Panc1 (cell line): Measurements from ENCODE around the gene PKIB. TPM values are rescaled to one million over a fixed set of nuclear protein-coding genes. Genes with fewer than 3 reads are reported as not detected.

Experiments
- ATAC-seq: fragments of 200-7000 bp; cut with Tn5 transposase; 2 replicates; pipeline ENCODE4 v1.9.1; 2020; ENCODE audit warnings: mild to moderate bottlenecking, moderate library complexity
- BruUV-seq: library from RNA; stranded (reverse); fragments of 400-500 nt; replicated peaks from 2 replicates; lab custom pipeline; 2021; lab: Mats Ljungman, UMichigan
- CTCF ChIA-PET: fragments of 300-600 bp; sonication (Branson Sonifier 250); formaldehyde crosslinking; loops from one replicate; lab custom pipeline; 2022; ENCODE audit warnings: antibody characterized with exemption; lab: Charles Lee
- POLR2A ChIA-PET: fragments of 300-600 bp; sonication (Branson Sonifier 250); formaldehyde crosslinking; loops from one replicate; lab custom pipeline; 2022; ENCODE audit warnings: antibody characterized with exemption; lab: Charles Lee
- DNase-seq: peaks from one replicate; pipeline ENCODE4 v3.0.0-alpha.2; 2010; ENCODE audit warnings: low read depth, low spot score
- H3K27ac ChIP-seq: 2 replicates; pipeline ENCODE4 v1.5.1; 2011; ENCODE audit warnings: mild to moderate bottlenecking, low read length, inconsistent platforms
- H3K27me3 ChIP-seq: fragments of 200-500 bp; sonication (Bioruptor generic); 2 replicates; pipeline ENCODE4 v1.6.0; 2014; ENCODE audit warnings: low read length, inconsistent platforms; ENCODE audit not compliant: control insufficient read depth, insufficient read depth
- H3K36me3 ChIP-seq: fragments of 200-500 bp; sonication (Bioruptor generic); 2 replicates; pipeline ENCODE4 v1.5.1; 2014; ENCODE audit warnings: inconsistent platforms, mild to moderate bottlenecking, low read length, moderate library complexity; ENCODE audit not compliant: control insufficient read depth, insufficient read depth
- H3K4me1 ChIP-seq: 2 replicates; pipeline ENCODE4 v1.5.1; 2011; ENCODE audit warnings: inconsistent platforms, mild to moderate bottlenecking, low read length, moderate library complexity; ENCODE audit not compliant: control insufficient read depth, insufficient read depth
- H3K4me3 ChIP-seq, 2 experiments: 2 replicates each; pipeline ENCODE4 v1.5.1; 2011 to 2012; ENCODE audit warnings: low read depth in 2 of 2, low read length in 2 of 2, mild to moderate bottlenecking in 2 of 2, inconsistent platforms in 1 of 2, moderate library complexity in 1 of 2
- H3K9me3 ChIP-seq: fragments of 200-500 bp; sonication (Bioruptor generic); 2 replicates; pipeline ENCODE4 v1.5.1; 2014; ENCODE audit warnings: low read depth, mild to moderate bottlenecking, inconsistent platforms, low read length, moderate library complexity; ENCODE audit not compliant: control insufficient read depth, insufficient read depth
- POLR2AphosphoS5 ChIP-seq: IDR thresholded peaks from 2 replicates; pipeline ENCODE4 v1.6.1; 2012; ENCODE audit warnings: mild to moderate bottlenecking, low read depth, low read length, moderate library complexity
- SIN3A ChIP-seq: IDR thresholded peaks from 2 replicates; pipeline ENCODE4 v1.6.1; 2012; ENCODE audit warnings: low read depth, mild to moderate bottlenecking, low read length, moderate library complexity, borderline replicate concordance; ENCODE audit not compliant: insufficient read depth
- TCF7L2 ChIP-seq: IDR thresholded peaks from 2 replicates; pipeline ENCODE4 v1.6.1; 2011; ENCODE audit warnings: mild to moderate bottlenecking, low read depth, low read length, inconsistent platforms
- in situ Hi-C: cut with HindIII; loops from 2 replicates; pipeline ENCODE4 v1.10.0; 2016; ENCODE audit warnings: low sequenced_read_pairs, low pct_unique_long_range_greater_than_20kb
- intact Hi-C: fragments of 100-400 bp; cut with micrococcal nuclease; formaldehyde crosslinking; loops from one replicate; pipeline ENCODE4 v1.10.0; 2022; ENCODE audit not compliant: unreplicated experiment
- total RNA-seq: library from RNA; stranded (reverse); gene quantifications from one replicate; pipeline ENCODE4 v1.2.1, GENCODE V29; 2021; ENCODE audit not compliant: unreplicated experiment
- TF ChIP-seq, protein P1 (sequence below), 2 experiments: IDR thresholded peaks; 2 replicates each; pipeline ENCODE4 v1.6.1; 2011 to 2012; ENCODE audit warnings: low read depth in 2 of 2, control low read depth in 1 of 2, low read length in 1 of 2, mild to moderate bottlenecking in 1 of 2, moderate library complexity in 1 of 2; ENCODE audit not compliant: insufficient read depth in 1 of 2
- TF ChIP-seq, protein P2 (sequence below): fragments of 450-650 bp; IDR thresholded peaks from 2 replicates; pipeline ENCODE4 v1.5.1; 2017; ENCODE audit warnings: mild to moderate bottlenecking

PKIB gene
- total RNA-seq, 1 experiment from 2014 or later = 1.1 TPM

DNA sequence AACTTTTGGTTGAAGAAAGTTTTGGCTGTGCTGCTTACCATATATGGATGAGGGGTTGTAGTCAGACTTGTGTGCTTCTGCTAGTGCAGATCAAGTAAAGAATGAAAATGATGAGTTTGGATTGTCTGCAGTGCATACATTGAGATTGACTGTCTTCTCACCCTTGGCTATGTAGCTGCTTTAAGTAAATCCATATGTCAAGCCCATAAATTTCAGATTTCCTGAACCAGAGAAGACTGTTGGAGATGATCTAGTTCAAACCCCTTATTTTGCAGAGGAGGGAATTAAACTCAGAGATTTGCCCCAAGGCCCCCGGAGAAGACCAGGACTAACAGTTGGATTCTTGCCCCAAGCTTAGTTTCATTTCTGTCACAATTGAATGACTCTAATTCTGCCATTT, 67.2 kb downstream of the PKIB start:
- no peak overlapping the region for H3K27ac ChIP-seq
- no peak for TF ChIP-seq TCF7L2
- TF ChIP-seq SIN3A = no peak
- no peak for TF ChIP-seq POLR2AphosphoS5
- TF ChIP-seq, protein P1, sequence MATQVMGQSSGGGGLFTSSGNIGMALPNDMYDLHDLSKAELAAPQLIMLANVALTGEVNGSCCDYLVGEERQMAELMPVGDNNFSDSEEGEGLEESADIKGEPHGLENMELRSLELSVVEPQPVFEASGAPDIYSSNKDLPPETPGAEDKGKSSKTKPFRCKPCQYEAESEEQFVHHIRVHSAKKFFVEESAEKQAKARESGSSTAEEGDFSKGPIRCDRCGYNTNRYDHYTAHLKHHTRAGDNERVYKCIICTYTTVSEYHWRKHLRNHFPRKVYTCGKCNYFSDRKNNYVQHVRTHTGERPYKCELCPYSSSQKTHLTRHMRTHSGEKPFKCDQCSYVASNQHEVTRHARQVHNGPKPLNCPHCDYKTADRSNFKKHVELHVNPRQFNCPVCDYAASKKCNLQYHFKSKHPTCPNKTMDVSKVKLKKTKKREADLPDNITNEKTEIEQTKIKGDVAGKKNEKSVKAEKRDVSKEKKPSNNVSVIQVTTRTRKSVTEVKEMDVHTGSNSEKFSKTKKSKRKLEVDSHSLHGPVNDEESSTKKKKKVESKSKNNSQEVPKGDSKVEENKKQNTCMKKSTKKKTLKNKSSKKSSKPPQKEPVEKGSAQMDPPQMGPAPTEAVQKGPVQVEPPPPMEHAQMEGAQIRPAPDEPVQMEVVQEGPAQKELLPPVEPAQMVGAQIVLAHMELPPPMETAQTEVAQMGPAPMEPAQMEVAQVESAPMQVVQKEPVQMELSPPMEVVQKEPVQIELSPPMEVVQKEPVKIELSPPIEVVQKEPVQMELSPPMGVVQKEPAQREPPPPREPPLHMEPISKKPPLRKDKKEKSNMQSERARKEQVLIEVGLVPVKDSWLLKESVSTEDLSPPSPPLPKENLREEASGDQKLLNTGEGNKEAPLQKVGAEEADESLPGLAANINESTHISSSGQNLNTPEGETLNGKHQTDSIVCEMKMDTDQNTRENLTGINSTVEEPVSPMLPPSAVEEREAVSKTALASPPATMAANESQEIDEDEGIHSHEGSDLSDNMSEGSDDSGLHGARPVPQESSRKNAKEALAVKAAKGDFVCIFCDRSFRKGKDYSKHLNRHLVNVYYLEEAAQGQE (IDR thresholded peaks at IDR 0.05; ENCODE audit: insufficient read depth in 1 of 2, low read depth in 2 of 2, low read length in 1 of 2) = no peak
- TF ChIP-seq, protein P2, sequence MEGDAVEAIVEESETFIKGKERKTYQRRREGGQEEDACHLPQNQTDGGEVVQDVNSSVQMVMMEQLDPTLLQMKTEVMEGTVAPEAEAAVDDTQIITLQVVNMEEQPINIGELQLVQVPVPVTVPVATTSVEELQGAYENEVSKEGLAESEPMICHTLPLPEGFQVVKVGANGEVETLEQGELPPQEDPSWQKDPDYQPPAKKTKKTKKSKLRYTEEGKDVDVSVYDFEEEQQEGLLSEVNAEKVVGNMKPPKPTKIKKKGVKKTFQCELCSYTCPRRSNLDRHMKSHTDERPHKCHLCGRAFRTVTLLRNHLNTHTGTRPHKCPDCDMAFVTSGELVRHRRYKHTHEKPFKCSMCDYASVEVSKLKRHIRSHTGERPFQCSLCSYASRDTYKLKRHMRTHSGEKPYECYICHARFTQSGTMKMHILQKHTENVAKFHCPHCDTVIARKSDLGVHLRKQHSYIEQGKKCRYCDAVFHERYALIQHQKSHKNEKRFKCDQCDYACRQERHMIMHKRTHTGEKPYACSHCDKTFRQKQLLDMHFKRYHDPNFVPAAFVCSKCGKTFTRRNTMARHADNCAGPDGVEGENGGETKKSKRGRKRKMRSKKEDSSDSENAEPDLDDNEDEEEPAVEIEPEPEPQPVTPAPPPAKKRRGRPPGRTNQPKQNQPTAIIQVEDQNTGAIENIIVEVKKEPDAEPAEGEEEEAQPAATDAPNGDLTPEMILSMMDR = no peak
- ChIA-PET CTCF (no interaction called here), POLR2A (interaction anchor here (0.6 kb wide), 1 partner anchor 322 kb away, joined by 3 read pairs; no protein-coding TSS in a partner anchor)
- no peaks in the 10 kb centered on the region for H3K9me3 ChIP-seq
- ATAC-seq (no peak), DNase-seq (no peak)
- no TSS peak for BruUV-seq
- in situ Hi-C loops = no loop called here
- no peaks in the 10 kb centered on the region for H3K27me3 ChIP-seq
- no peaks in the 10 kb centered on the region for H3K4me1 ChIP-seq
- H3K4me3 ChIP-seq = no peak overlapping the region
- intact Hi-C loops = no loop called here
- H3K36me3 ChIP-seq = no peaks in the 10 kb centered on the region

DNA sequence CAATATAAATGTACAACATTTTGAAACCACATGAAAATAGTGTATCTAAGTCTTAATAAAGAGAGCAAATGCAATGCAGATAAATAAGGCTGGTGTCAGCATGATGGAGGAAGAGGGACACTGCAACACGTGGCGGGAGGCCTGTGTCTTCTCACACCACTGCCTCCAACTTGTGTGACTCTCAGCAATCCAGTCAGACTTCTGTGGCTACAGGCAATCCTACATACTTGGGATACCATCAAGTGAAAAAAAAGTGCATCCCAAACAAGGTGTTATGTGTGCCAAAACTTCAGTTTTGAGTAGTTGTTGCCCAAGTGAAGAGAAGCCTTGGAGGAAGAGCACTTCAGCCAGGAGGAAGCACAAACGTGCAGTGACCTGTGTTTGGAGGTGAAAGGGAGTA, 68.6 kb downstream of the PKIB start:
- Histone ChIP-seq H3K4me3 (no peak overlapping the region), H3K27me3 (no peaks in the 10 kb centered on the region), H3K4me1 (no peaks in the 10 kb centered on the region), H3K27ac (no peak overlapping the region), H3K9me3 (no peaks in the 10 kb centered on the region), H3K36me3 (no peaks in the 10 kb centered on the region)
- no peak for DNase-seq
- TF ChIP-seq TCF7L2 (no peak), SIN3A (no peak), POLR2AphosphoS5 (no peak)
- TF ChIP-seq, protein P1 (IDR thresholded peaks at IDR 0.05; ENCODE audit: insufficient read depth in 1 of 2, low read depth in 2 of 2, low read length in 1 of 2) = no peak
- TF ChIP-seq, protein P2 = no peak
- ChIA-PET CTCF (no interaction called here), POLR2A (no interaction called here)
- no peak for ATAC-seq
- no TSS peak for BruUV-seq
- intact Hi-C loops = no loop called here
- in situ Hi-C loops = no loop called here
